ENCODE data around the gene GPR160. TPM values are rescaled to one million over a fixed set of nuclear protein-coding genes. Genes with fewer than 3 reads are reported as not detected.

GPR160 gene
- total and polyA plus RNA-seq, 2 experiments from 2014 or later, result 39.4 to 55.7 TPM

- no peaks in the 10 kb centered on the region; the same call in 2 of the 3 replicates for H3K9me3 Mint-ChIP-seq
- no peak for TF ChIP-seq NANOG (IDR thresholded peaks at IDR 0.05; ENCODE audit: borderline replicate concordance)
- TF ChIP-seq EZH2phosphoT487 (IDR thresholded peaks at IDR 0.05; ENCODE audit: unreplicated experiment), result no peak
- no peak for TF ChIP-seq ZNF462 (CRISPR knock-in tag; IDR thresholded peaks at IDR 0.05)
- no peak for TF ChIP-seq JUNB (IDR thresholded peaks at IDR 0.05; ENCODE audit: unreplicated experiment)
- TF ChIP-seq ZNF114 (CRISPR knock-in tag; IDR thresholded peaks at IDR 0.05), result no peak
- no peak for TF ChIP-seq EZH2 (IDR thresholded peaks at IDR 0.05; ENCODE audit: low read depth, unreplicated experiment)
- no peak for TF ChIP-seq POLR2AphosphoS5 (IDR thresholded peaks at IDR 0.05; ENCODE audit: low read depth)
- no peak for TF ChIP-seq ZNF331 (CRISPR knock-in tag; IDR thresholded peaks at IDR 0.05; ENCODE audit: low read depth)
- TF ChIP-seq REST (IDR thresholded peaks at IDR 0.05; ENCODE audit: unreplicated experiment), result no peak
- TF ChIP-seq CREB1 (CRISPR knock-in tag; IDR thresholded peaks at IDR 0.05; ENCODE audit: low read depth), result no peak
- no peak for TF ChIP-seq STAT1 (IDR thresholded peaks at IDR 0.05; ENCODE audit: unreplicated experiment)
- no peak for TF ChIP-seq CTCF (conservative IDR thresholded peaks at IDR 0.05; ENCODE audit: low read depth in 2 of 2)
- TF ChIP-seq ETS1 (IDR thresholded peaks at IDR 0.05), result no peak
- H3K9me2 ChIP-seq (ENCODE audit: insufficient read depth), result no peaks in the 10 kb centered on the region
- peaks cover 20% of the 10 kb centered on the region for H3K36me3 Mint-ChIP-seq (ENCODE audit: low read depth)
- H3K4me3 ChIP-seq, result no peak overlapping the region
- no peaks in the 10 kb centered on the region for H3K27me3 ChIP-seq (ENCODE audit: insufficient read depth)
- no peaks in the 10 kb centered on the region for H4K20me1 ChIP-seq (replicated peaks; ENCODE audit: insufficient read depth)
- H3F3A ChIP-seq (replicated peaks; ENCODE audit: low read depth), result no peaks in the 10 kb centered on the region
- no peaks in the 10 kb centered on the region for H3K79me2 ChIP-seq (replicated peaks; ENCODE audit: insufficient read depth)
- H3K27me3 Mint-ChIP-seq (ENCODE audit: insufficient read depth, low read depth, poor library complexity), result peaks cover 4% of the 10 kb centered on the region
- H3K4me1 ChIP-seq (ENCODE audit: insufficient read depth), result no peaks in the 10 kb centered on the region
- H3K4me2 ChIP-seq, result no peak overlapping the region
- ATAC-seq, result no peak
- no peak overlapping the region for H3K4me3 Mint-ChIP-seq
- no peaks in the 10 kb centered on the region for H3K4me1 Mint-ChIP-seq
- peaks cover 19% of the 10 kb centered on the region for H3K36me3 ChIP-seq (ENCODE audit: insufficient read depth)
- H2AFZ ChIP-seq, result no peak overlapping the region
- no peak overlapping the region for H3K27ac Mint-ChIP-seq
- DNase-seq (ENCODE audit: low spot score), result no peak
- no peak overlapping the region for H3K27ac ChIP-seq (ENCODE audit: low read depth)
These were observed 58.5 kb downstream of the GPR160 start for GRCh38 chr3:170096342-170096741.

Data from GM23338 (cell line).